ENCODE data around the gene CTCFL. TPM values are rescaled to one million over a fixed set of nuclear protein-coding genes. Genes with fewer than 3 reads are reported as not detected.
"Not testable (repeated sequence)": the region's sequence is repeated elsewhere in the genome, so short reads cannot be mapped to it uniquely, and the experiment has no call there.

The CTCFL gene
- total RNA-seq, 1 experiment from 2014 or later = 0.90 TPM

GRCh38 chr20:57513199-57513598, 11.7 kb downstream of the CTCFL start:
- ChIA-PET POLR2A (ENCODE audit: low non-redundant PET) (interaction anchor here (0.6 kb wide), 1 partner anchor 21 kb away, joined by 4 read pairs; no protein-coding TSS in a partner anchor), CTCF (interaction anchor here (0.7 to 1.1 kb wide), 2 partner anchors 69 to 80 kb away, joined by 3 read pairs; no protein-coding TSS in a partner anchor)
- DNase-seq (ENCODE audit: low spot score) = no peak
- Histone ChIP-seq H3K36me3 (ENCODE audit: insufficient read depth, low read length, poor library complexity, severe bottlenecking) (no peaks in the 10 kb centered on the region), H3K27ac (ENCODE audit: low read depth, low read length, poor library complexity, severe bottlenecking) (no peak overlapping the region), H3K4me3 (ENCODE audit: low read depth, low read length, poor library complexity, severe bottlenecking) (no peak overlapping the region), H3K27me3 (replicated peaks; ENCODE audit: insufficient read depth, low read depth, low read length, poor library complexity) (no peaks in the 10 kb centered on the region), H3K9me3 (ENCODE audit: low read depth, low read length, poor library complexity, severe bottlenecking) (no peaks in the 10 kb centered on the region), H3K4me1 (ENCODE audit: insufficient read depth, low read length, poor library complexity, severe bottlenecking) (no peaks in the 10 kb centered on the region)
- intact Hi-C loops (cut with micrococcal nuclease; ENCODE audit: unreplicated experiment) = loop anchor here (5.0 kb wide), 1 partner anchor 694 kb away; no protein-coding TSS in a partner anchor
- no TSS peak for BruUV-seq (replicated peaks)
- TF ChIP-seq CTCF (conservative IDR thresholded peaks at IDR 0.05; ENCODE audit: low read depth, low read length) = no peak
- no peak for TF ChIP-seq EZH2 (IDR thresholded peaks at IDR 0.05; ENCODE audit: borderline replicate concordance, low read depth, low read length, poor library complexity, severe bottlenecking)

- no peak overlapping the region for H3K27ac ChIP-seq (ENCODE audit: low read depth, low read length, poor library complexity, severe bottlenecking)
- no peaks in the 10 kb centered on the region for H3K9me3 ChIP-seq (ENCODE audit: low read depth, low read length, poor library complexity, severe bottlenecking)
- ChIA-PET POLR2A (ENCODE audit: low non-redundant PET) (no interaction called here), CTCF (no interaction called here)
- DNase-seq (ENCODE audit: low spot score) = no peak
- no peak overlapping the region for H3K4me3 ChIP-seq (ENCODE audit: low read depth, low read length, poor library complexity, severe bottlenecking)
- TF ChIP-seq CTCF (conservative IDR thresholded peaks at IDR 0.05; ENCODE audit: low read depth, low read length) (no peak), EZH2 (IDR thresholded peaks at IDR 0.05; ENCODE audit: borderline replicate concordance, low read depth, low read length, poor library complexity, severe bottlenecking) (no peak)
- no TSS peak for BruUV-seq (replicated peaks)
- H3K4me1 ChIP-seq (ENCODE audit: insufficient read depth, low read length, poor library complexity, severe bottlenecking) = no peaks in the 10 kb centered on the region
- no peaks in the 10 kb centered on the region for H3K27me3 ChIP-seq (replicated peaks; ENCODE audit: insufficient read depth, low read depth, low read length, poor library complexity)
- intact Hi-C loops (cut with micrococcal nuclease; ENCODE audit: unreplicated experiment) = loop anchor here (5.0 kb wide), 1 partner anchor 695 kb away; no protein-coding TSS in a partner anchor
- H3K36me3 ChIP-seq (ENCODE audit: insufficient read depth, low read length, poor library complexity, severe bottlenecking) = no peaks in the 10 kb centered on the region
These were observed 12.5 kb downstream of the CTCFL start for GRCh38 chr20:57512432-57512831.

- H3K4me3 ChIP-seq (ENCODE audit: low read depth, low read length, poor library complexity, severe bottlenecking); H3K9me3 ChIP-seq (ENCODE audit: low read depth, low read length, poor library complexity, severe bottlenecking); H3K27ac ChIP-seq (ENCODE audit: low read depth, low read length, poor library complexity, severe bottlenecking); H3K27me3 ChIP-seq (replicated peaks; ENCODE audit: insufficient read depth, low read depth, low read length, poor library complexity); CTCF ChIA-PET; H3K4me1 ChIP-seq (ENCODE audit: insufficient read depth, low read length, poor library complexity, severe bottlenecking); DNase-seq (ENCODE audit: low spot score); H3K36me3 ChIP-seq (ENCODE audit: insufficient read depth, low read length, poor library complexity, severe bottlenecking); POLR2A ChIA-PET (ENCODE audit: low non-redundant PET); BruUV-seq (replicated peaks): not testable (repeated sequence)
- intact Hi-C loops (cut with micrococcal nuclease; ENCODE audit: unreplicated experiment) = loop anchor here (5.0 kb wide), 1 partner anchor 696 kb away; no protein-coding TSS in a partner anchor
These were observed 13.2 kb downstream of the CTCFL start for GRCh38 chr20:57511709-57512108.

GRCh38 chr20:57509665-57510237, 15.2 kb downstream of the CTCFL start:
- CTCF ChIA-PET = no interaction called here
- no peak overlapping the region for H3K27ac ChIP-seq (ENCODE audit: low read depth, low read length, poor library complexity, severe bottlenecking)
- intact Hi-C loops (cut with micrococcal nuclease; ENCODE audit: unreplicated experiment) = loop anchor here (5.0 kb wide), 1 partner anchor 698 kb away; no protein-coding TSS in a partner anchor
- POLR2A ChIA-PET (ENCODE audit: low non-redundant PET) = interaction anchor here (0.6 kb wide), 1 partner anchor 101 kb away, joined by 3 read pairs; no protein-coding TSS in a partner anchor
- no peaks in the 10 kb centered on the region for H3K27me3 ChIP-seq (replicated peaks; ENCODE audit: insufficient read depth, low read depth, low read length, poor library complexity)
- H3K4me1 ChIP-seq (ENCODE audit: insufficient read depth, low read length, poor library complexity, severe bottlenecking) = no peaks in the 10 kb centered on the region
- TF ChIP-seq EZH2 (IDR thresholded peaks at IDR 0.05; ENCODE audit: borderline replicate concordance, low read depth, low read length, poor library complexity, severe bottlenecking) (no peak), CTCF (conservative IDR thresholded peaks at IDR 0.05; ENCODE audit: low read depth, low read length) (peak; percentile 41)
- no peaks in the 10 kb centered on the region for H3K36me3 ChIP-seq (ENCODE audit: insufficient read depth, low read length, poor library complexity, severe bottlenecking)
- no peaks in the 10 kb centered on the region for H3K9me3 ChIP-seq (ENCODE audit: low read depth, low read length, poor library complexity, severe bottlenecking)
- BruUV-seq (replicated peaks) = no TSS peak
- peak; percentile 10 for DNase-seq (ENCODE audit: low spot score)
- H3K4me3 ChIP-seq (ENCODE audit: low read depth, low read length, poor library complexity, severe bottlenecking) = no peak overlapping the region

All from A673 (cell line).